ENCODE results near the gene ZFHX3. TPM values are rescaled to one million over a fixed set of nuclear protein-coding genes. Genes with fewer than 3 reads are reported as not detected.

The ZFHX3 gene
- total and polyA plus RNA-seq, 2 of the 8 experiments (the other 6 are each of a cell fraction or from before 2014, with no cell fraction given): 0.08 to 0.99 TPM

GRCh38 chr16:72837846-72838585, 209.9 kb downstream of the ZFHX3 start (continued):
- peak in 1 of 2 experiments; percentile 38; a peak in 1 of 4 replicates for TF ChIP-seq RAD21 (IDR thresholded peaks at IDR 0.05 in 1 of 2, conservative IDR thresholded peaks at IDR 0.05 in 1 of 2; ENCODE audit: low read depth in 2 of 2, low read length in 2 of 2)
- TF ChIP-seq SIRT6 (IDR thresholded peaks at IDR 0.05; ENCODE audit: low read length): no peak
- no peak for TF ChIP-seq HDAC6 (IDR thresholded peaks at IDR 0.05; ENCODE audit: low read depth, low read length)
- no peak for TF ChIP-seq SP4 (IDR thresholded peaks at IDR 0.05; ENCODE audit: low read length)
- TF ChIP-seq POLR2AphosphoS5 (IDR thresholded peaks at IDR 0.05; ENCODE audit: low read depth, low read length): no peak
- no peak for TF ChIP-seq SP2 (IDR thresholded peaks at IDR 0.05; ENCODE audit: low read length)
- 0 out of 2 replicates have a peak, but pooled peaks have one; percentile 2 for TF ChIP-seq CEBPB (IDR thresholded peaks at IDR 0.05; ENCODE audit: low read depth, low read length)
